HG03097 (cell line): Measurements from ENCODE around the gene RARRES2.
"Not testable (repeated sequence)": the region's sequence is repeated elsewhere in the genome, so short reads cannot be mapped to it uniquely, and the experiment has no call there.

Experiments used
- ATAC-seq: cut with Tn5 transposase; IDR thresholded peaks from one replicate; pipeline ENCODE4 v1.9.1; 2021; ENCODE audit not compliant: unreplicated experiment, low FRiP score

Gene RARRES2

GRCh38 chr7:150322833-150323681, 18.4 kb downstream of the RARRES2 start, which contains the start of the genes ACTR3C and LRRC61:
Gene ACTR3C (minus strand): TSS chr7:150323545. CDS start chr7:150295296, 28,249 bp downstream.
Gene LRRC61 (plus strand): TSS chr7:150323355. CDS start chr7:150336862, 13,507 bp downstream.
- ATAC-seq, result peak; percentile 44

- no peak for ATAC-seq
Observed at GRCh38 chr7:150322114-150322832, 19.2 kb downstream of the RARRES2 start.

GRCh38 chr7:150321788-150322113, 19.7 kb downstream of the RARRES2 start:
- ATAC-seq, result no peak

- ATAC-seq, result no peak
Observed at GRCh38 chr7:150317748-150318444, 23.5 kb downstream of the RARRES2 start.

GRCh38 chr7:150316987-150317386, 24.4 kb downstream of the RARRES2 start:
- ATAC-seq, result not testable (repeated sequence)

- no peak for ATAC-seq
Observed at GRCh38 chr7:150314639-150315239, 26.7 kb downstream of the RARRES2 start.

GRCh38 chr7:150313870-150314269, 27.6 kb downstream of the RARRES2 start:
- no peak for ATAC-seq

GRCh38 chr7:150313367-150313809, 28.0 kb downstream of the RARRES2 start:
- no peak for ATAC-seq

GRCh38 chr7:150312649-150313366, 28.6 kb downstream of the RARRES2 start:
- not testable (repeated sequence) for ATAC-seq

GRCh38 chr7:150311711-150312110, 29.7 kb downstream of the RARRES2 start:
- no peak for ATAC-seq

GRCh38 chr7:150311146-150311545, 30.3 kb downstream of the RARRES2 start:
- ATAC-seq, result no peak

- ATAC-seq, result no peak
Observed at GRCh38 chr7:150308575-150308974, 32.9 kb downstream of the RARRES2 start.

GRCh38 chr7:150307904-150308303, 33.5 kb downstream of the RARRES2 start:
- ATAC-seq, result no peak

- ATAC-seq, result no peak
Observed at GRCh38 chr7:150307129-150307528, 34.3 kb downstream of the RARRES2 start.

- not testable (repeated sequence) for ATAC-seq
Observed at GRCh38 chr7:150306377-150306776, 35.1 kb downstream of the RARRES2 start.

GRCh38 chr7:150305903-150306284, 35.5 kb downstream of the RARRES2 start:
- not testable (repeated sequence) for ATAC-seq

GRCh38 chr7:150305259-150305902, 36.0 kb downstream of the RARRES2 start:
- ATAC-seq, result not testable (repeated sequence)

- not testable (repeated sequence) for ATAC-seq
Observed at GRCh38 chr7:150304499-150305258, 36.8 kb downstream of the RARRES2 start.

- ATAC-seq, result not testable (repeated sequence)
Observed at GRCh38 chr7:150302908-150303310, 38.5 kb downstream of the RARRES2 start.
